Lung (tissue), 12 donors: ENCODE data around the gene PLAGL1. TPM values are rescaled to one million over a fixed set of nuclear protein-coding genes. Genes with fewer than 3 reads are reported as not detected.

Source experiments
- ATAC-seq: fragments of 200-7000 bp; cut with Tn5 transposase; one replicate; pipeline ENCODE4 v1.9.1; 2020; ENCODE audit warnings: moderate number of reproducible peaks; ENCODE audit not compliant: insufficient read depth, low FRiP score
- DNase-seq, 3 donors: peaks; one replicate each; pipeline ENCODE4 v3.0.0-alpha.2; 2013 to 2017
- H3K27ac ChIP-seq, 2 donors: one replicate each; pipeline ENCODE4 v1.5.1; 2013; ENCODE audit warnings: mild to moderate bottlenecking in 2 of 2, moderate library complexity in 2 of 2, control low read depth in 1 of 2, inconsistent platforms in 1 of 2, low read depth in 1 of 2, low read length in 1 of 2
- H3K27me3 ChIP-seq, 3 donors: one replicate each; pipeline ENCODE4 v1.5.1; 2013; ENCODE audit warnings: low read length in 2 of 3; ENCODE audit not compliant: control insufficient read depth in 3 of 3, insufficient read depth in 3 of 3
- H3K36me3 ChIP-seq, 4 donors: one replicate each; pipeline ENCODE4 v1.5.1; 2013; ENCODE audit warnings: low read length in 4 of 4, mild to moderate bottlenecking in 1 of 4, moderate library complexity in 1 of 4; ENCODE audit not compliant: control insufficient read depth in 4 of 4, insufficient read depth in 4 of 4
- H3K4me1 ChIP-seq, 5 donors: one replicate each; pipeline ENCODE4 v1.5.1; 2013; ENCODE audit warnings: low read length in 5 of 5, mild to moderate bottlenecking in 2 of 5, moderate library complexity in 1 of 5; ENCODE audit not compliant: control insufficient read depth in 5 of 5, insufficient read depth in 5 of 5
- H3K4me3 ChIP-seq: one replicate; pipeline ENCODE4 v1.5.1; 2013; ENCODE audit warnings: mild to moderate bottlenecking, control low read depth, moderate library complexity
- H3K9ac ChIP-seq, 2 donors: one replicate each; pipeline ENCODE4 v1.5.1; 2013; ENCODE audit warnings: low read length in 2 of 2, control low read depth in 1 of 2; ENCODE audit not compliant: insufficient read depth in 1 of 2
- H3K9me3 ChIP-seq, 4 donors: one replicate each; pipeline ENCODE4 v1.5.1; 2013; ENCODE audit warnings: low read length in 3 of 4, mild to moderate bottlenecking in 1 of 4, moderate library complexity in 1 of 4; ENCODE audit not compliant: control insufficient read depth in 4 of 4, insufficient read depth in 3 of 4
- CTCF ChIP-seq: IDR thresholded peaks from 2 replicates; pipeline ENCODE4 v1.5.1; 2012; ENCODE audit warnings: mild to moderate bottlenecking; ENCODE audit errors: control extremely low read depth, extremely low read depth
- WGBS, 2 donors: extraction: QIAGEN DNeasy Blood & Tissue Kit; methylation state at CpG; one replicate each; pipeline ENCODE4 v1.1.7; 2013; 5-methylcytosine and 5-hydroxymethylcytosine counted together
- polyA plus RNA-seq, 2 donors: library from polyadenylated mRNA; stranded (reverse); fragments of 200-250 nt; gene quantifications; one replicate each; pipeline ENCODE4 v1.2.1, GENCODE V29; 2013
- total RNA-seq, 2 donors: library from RNA; depleted of rRNA in 1 of 2; stranded (reverse); fragments of >200 nt in 1 of 2; gene quantifications; one replicate each; pipeline ENCODE4 v1.2.1, GENCODE V29; 2014 to 2021
- donor health status: control.
- donor health status: control.
- donor health status: Bipolar disorder and iron deficiency.
- donor health status: healthy.
- donor health status: DM: yes; HTN: yes; CAD: no.

PLAGL1 gene
- total and polyA plus RNA-seq, 4 donors = 15.5 to 86.9 (median 29.7) TPM

- H3K27ac ChIP-seq = no peak overlapping the region
- H3K27me3 ChIP-seq = no peaks in the 10 kb centered on the region
- ATAC-seq (no peak), DNase-seq (no peak)
- peak overlapping the region in 1 of 2 donors; percentile 54 for H3K9ac ChIP-seq
- TF ChIP-seq CTCF = no peak
- 65 to 68% methylated on average over 3 of the region's 3 CpGs for WGBS, 2 donors
- H3K36me3 ChIP-seq = no peaks in the 10 kb centered on the region
- H3K4me3 ChIP-seq = no peak overlapping the region
- peaks cover 0 to 12% (median 0%) of the 10 kb centered on the region in 5 donors for H3K4me1 ChIP-seq
- H3K9me3 ChIP-seq = peaks cover 0 to 7% (median under 1%) of the 10 kb centered on the region in 4 donors
Measured at GRCh38 chr6:144036835-144037195, 28.8 kb upstream of the PLAGL1 start.

- no peaks in the 10 kb centered on the region for H3K36me3 ChIP-seq
- TF ChIP-seq CTCF = no peak
- H3K4me1 ChIP-seq = peaks cover 0 to 12% (median 0%) of the 10 kb centered on the region in 5 donors
- DNase-seq = peak; percentile 46 to 70 (median 61)
- 18 to 20% methylated on average over 8 of the region's 8 CpGs for WGBS, 2 donors
- peak; percentile 66 for ATAC-seq
- H3K27ac ChIP-seq = peak overlapping the region in 1 of 2 donors; percentile 87
- no peaks in the 10 kb centered on the region for H3K27me3 ChIP-seq
- peaks cover 0 to 7% (median under 1%) of the 10 kb centered on the region in 4 donors for H3K9me3 ChIP-seq
- no peak overlapping the region for H3K4me3 ChIP-seq
- peak overlapping the region in 1 of 2 donors; percentile 54 for H3K9ac ChIP-seq
Measured at GRCh38 chr6:144036064-144036834, 28.2 kb upstream of the PLAGL1 start.

- H3K4me1 ChIP-seq = peaks cover 0 to 12% (median 0%) of the 10 kb centered on the region in 5 donors
- TF ChIP-seq CTCF = no peak
- H3K36me3 ChIP-seq = no peaks in the 10 kb centered on the region
- WGBS, 2 donors = 93 to 96% methylated on average over 4 of the region's 4 CpGs
- ATAC-seq (no peak), DNase-seq (no peak)
- no peak overlapping the region for H3K9ac ChIP-seq
- no peaks in the 10 kb centered on the region for H3K27me3 ChIP-seq
- H3K27ac ChIP-seq = no peak overlapping the region
- peaks cover 0 to 7% (median under 1%) of the 10 kb centered on the region in 4 donors for H3K9me3 ChIP-seq
- H3K4me3 ChIP-seq = no peak overlapping the region
Measured at GRCh38 chr6:144035416-144035815, 27.4 kb upstream of the PLAGL1 start.
